Measurements from ENCODE around the gene TMED8.
A peak's percentile ranks its signal among the peaks of the same experiment; 100 is the strongest.

Gene TMED8

GRCh38 chr14:77369285-77369684 is 7.6 kb downstream of the TMED8 start:
- DNase-seq = peak in 2 of 3 donors; percentile 11
- H3K9me3 ChIP-seq (ENCODE audit: control insufficient read depth, low read length) = no peaks in the 10 kb centered on the region
- H3K27ac ChIP-seq (ENCODE audit: insufficient read depth, low read length, poor library complexity, severe bottlenecking) = no peak overlapping the region
- no peaks in the 10 kb centered on the region for H3K4me1 ChIP-seq (ENCODE audit: control insufficient read depth, insufficient read depth, low read length, poor library complexity, severe bottlenecking)
- no peaks in the 10 kb centered on the region for H3K36me3 ChIP-seq (ENCODE audit: control insufficient read depth, insufficient read depth, low read length)
- H3K4me3 ChIP-seq (ENCODE audit: insufficient read depth, low read depth, low read length, poor library complexity, severe bottlenecking) = no peak overlapping the region
- no peaks in the 10 kb centered on the region for H3K27me3 ChIP-seq (replicated peaks; ENCODE audit: control insufficient read depth, insufficient read depth, low read length, poor library complexity, severe bottlenecking)

- Histone ChIP-seq H3K36me3 (ENCODE audit: control insufficient read depth, insufficient read depth, low read length) (no peaks in the 10 kb centered on the region), H3K4me3 (ENCODE audit: insufficient read depth, low read depth, low read length, poor library complexity, severe bottlenecking) (no peak overlapping the region), H3K4me1 (ENCODE audit: control insufficient read depth, insufficient read depth, low read length, poor library complexity, severe bottlenecking) (no peaks in the 10 kb centered on the region), H3K27me3 (replicated peaks; ENCODE audit: control insufficient read depth, insufficient read depth, low read length, poor library complexity, severe bottlenecking) (no peaks in the 10 kb centered on the region), H3K9me3 (ENCODE audit: control insufficient read depth, low read length) (no peaks in the 10 kb centered on the region), H3K27ac (ENCODE audit: insufficient read depth, low read length, poor library complexity, severe bottlenecking) (no peak overlapping the region)
- DNase-seq = no peak
These were observed 12.7 kb downstream of the TMED8 start for GRCh38 chr14:77364146-77364545.

DNA sequence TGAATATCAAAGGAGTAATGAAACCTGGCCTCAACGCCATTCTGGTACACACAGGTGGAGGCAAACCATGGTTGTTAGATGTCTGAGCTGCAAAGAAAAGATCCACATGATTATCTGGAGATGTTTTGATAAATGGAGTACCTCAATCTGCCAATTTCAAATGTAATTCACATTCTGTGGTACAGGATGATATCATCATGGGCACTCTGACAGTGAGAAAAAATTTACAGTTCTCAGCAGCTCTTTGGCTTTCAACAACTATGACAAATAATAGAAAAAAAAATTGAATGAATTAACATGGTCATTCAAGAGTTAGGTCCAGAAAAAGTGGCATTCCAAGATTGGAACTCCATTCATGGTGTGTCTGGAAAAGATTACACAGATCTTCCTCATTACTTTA is 17.3 kb downstream of the TMED8 start:
- Histone ChIP-seq H3K4me1 (ENCODE audit: control insufficient read depth, insufficient read depth, low read length, poor library complexity, severe bottlenecking) (no peaks in the 10 kb centered on the region), H3K4me3 (ENCODE audit: insufficient read depth, low read depth, low read length, poor library complexity, severe bottlenecking) (no peak overlapping the region), H3K9me3 (ENCODE audit: control insufficient read depth, low read length) (no peaks in the 10 kb centered on the region), H3K27me3 (replicated peaks; ENCODE audit: control insufficient read depth, insufficient read depth, low read length, poor library complexity, severe bottlenecking) (no peaks in the 10 kb centered on the region), H3K27ac (ENCODE audit: insufficient read depth, low read length, poor library complexity, severe bottlenecking) (no peak overlapping the region), H3K36me3 (ENCODE audit: control insufficient read depth, insufficient read depth, low read length) (no peaks in the 10 kb centered on the region)
- DNase-seq = no peak

GRCh38 chr14:77356899-77357298 is 20.0 kb downstream of the TMED8 start:
- no peaks in the 10 kb centered on the region for H3K4me1 ChIP-seq (ENCODE audit: control insufficient read depth, insufficient read depth, low read length, poor library complexity, severe bottlenecking)
- no peak overlapping the region for H3K27ac ChIP-seq (ENCODE audit: insufficient read depth, low read length, poor library complexity, severe bottlenecking)
- no peak for DNase-seq
- H3K36me3 ChIP-seq (ENCODE audit: control insufficient read depth, insufficient read depth, low read length) = no peaks in the 10 kb centered on the region
- no peaks in the 10 kb centered on the region for H3K27me3 ChIP-seq (replicated peaks; ENCODE audit: control insufficient read depth, insufficient read depth, low read length, poor library complexity, severe bottlenecking)
- H3K9me3 ChIP-seq (ENCODE audit: control insufficient read depth, low read length) = no peaks in the 10 kb centered on the region
- no peak overlapping the region for H3K4me3 ChIP-seq (ENCODE audit: insufficient read depth, low read depth, low read length, poor library complexity, severe bottlenecking)

DNA sequence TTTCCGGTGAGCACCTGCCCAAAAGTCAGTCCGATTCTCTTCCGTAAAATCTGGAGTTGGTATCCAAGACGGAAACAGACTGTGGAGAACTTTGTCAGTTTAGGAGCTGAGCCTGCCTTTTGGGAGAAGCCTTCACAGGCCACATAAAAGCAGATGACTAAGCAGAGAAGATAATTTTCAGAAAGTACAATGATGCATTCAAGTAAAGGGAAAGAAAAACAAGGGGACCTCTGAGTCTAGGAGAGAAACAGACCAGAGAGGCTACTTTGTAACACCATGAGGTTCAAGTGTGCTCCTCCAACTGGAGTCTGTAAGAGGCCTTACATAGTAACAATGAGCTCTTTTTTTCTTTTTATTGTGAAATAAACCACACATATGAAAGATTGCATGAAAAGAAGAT is 21.1 kb downstream of the TMED8 start:
- Histone ChIP-seq H3K4me1 (ENCODE audit: control insufficient read depth, insufficient read depth, low read length, poor library complexity, severe bottlenecking) (no peaks in the 10 kb centered on the region), H3K36me3 (ENCODE audit: control insufficient read depth, insufficient read depth, low read length) (no peaks in the 10 kb centered on the region), H3K4me3 (ENCODE audit: insufficient read depth, low read depth, low read length, poor library complexity, severe bottlenecking) (no peak overlapping the region), H3K27me3 (replicated peaks; ENCODE audit: control insufficient read depth, insufficient read depth, low read length, poor library complexity, severe bottlenecking) (no peaks in the 10 kb centered on the region), H3K27ac (ENCODE audit: insufficient read depth, low read length, poor library complexity, severe bottlenecking) (no peak overlapping the region), H3K9me3 (ENCODE audit: control insufficient read depth, low read length) (no peaks in the 10 kb centered on the region)
- no peak for DNase-seq

DNA sequence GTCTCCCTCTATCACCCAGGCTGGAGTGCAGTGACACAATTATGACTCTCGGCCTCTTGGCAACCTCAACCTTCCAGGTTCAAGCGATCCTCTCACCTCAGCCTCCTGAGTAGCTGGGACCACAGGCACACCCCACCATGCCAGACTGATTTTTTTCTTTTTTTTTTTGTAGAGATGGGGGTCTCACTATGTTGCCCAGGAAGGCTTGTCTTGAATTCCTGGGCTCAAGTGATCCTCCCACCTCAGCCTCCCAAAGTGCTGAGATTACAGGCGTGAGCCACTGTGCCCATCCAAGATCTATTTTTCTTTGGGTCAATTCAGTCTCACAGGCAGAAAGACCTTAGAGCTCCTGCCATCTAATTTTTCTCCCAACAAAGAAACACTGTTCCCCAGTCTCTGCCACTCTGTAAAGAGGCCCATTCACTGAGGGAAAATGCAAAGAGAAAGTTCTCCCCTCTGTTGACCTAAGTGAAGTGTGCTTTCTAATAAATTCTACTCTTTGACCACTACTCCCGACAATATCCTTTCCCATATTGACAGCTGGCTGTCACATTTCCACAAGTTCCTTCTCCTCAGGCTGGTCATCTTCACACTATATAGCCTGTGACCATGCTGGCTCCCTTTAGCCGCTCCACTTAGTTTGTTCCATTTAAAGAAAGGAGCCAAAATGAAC is 23.3 kb downstream of the TMED8 start:
- no peaks in the 10 kb centered on the region for H3K9me3 ChIP-seq (ENCODE audit: control insufficient read depth, low read length)
- H3K4me3 ChIP-seq (ENCODE audit: insufficient read depth, low read depth, low read length, poor library complexity, severe bottlenecking) = no peak overlapping the region
- no peak for DNase-seq
- H3K4me1 ChIP-seq (ENCODE audit: control insufficient read depth, insufficient read depth, low read length, poor library complexity, severe bottlenecking) = no peaks in the 10 kb centered on the region
- H3K36me3 ChIP-seq (ENCODE audit: control insufficient read depth, insufficient read depth, low read length) = peaks cover 6% of the 10 kb centered on the region
- H3K27me3 ChIP-seq (replicated peaks; ENCODE audit: control insufficient read depth, insufficient read depth, low read length, poor library complexity, severe bottlenecking) = no peaks in the 10 kb centered on the region
- no peak overlapping the region for H3K27ac ChIP-seq (ENCODE audit: insufficient read depth, low read length, poor library complexity, severe bottlenecking)

DNA sequence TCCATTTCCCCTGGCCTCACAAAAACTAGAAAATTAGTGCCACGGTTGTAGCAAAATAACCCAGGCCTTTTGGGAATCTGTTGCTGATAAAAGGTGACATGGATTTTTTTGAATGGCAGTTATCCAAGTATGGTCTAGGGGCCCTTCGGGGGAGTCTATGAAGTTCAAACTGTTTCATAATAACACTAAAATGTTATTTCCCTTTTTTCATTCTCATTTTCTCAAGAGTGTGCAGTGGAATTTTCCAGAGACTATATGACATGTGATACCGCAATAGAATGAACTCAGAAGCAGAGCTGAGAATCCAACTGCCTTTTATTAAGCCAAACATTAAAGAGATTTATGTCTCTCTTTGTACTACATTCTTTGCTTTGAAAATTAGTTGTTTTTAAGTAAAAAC is 29.1 kb downstream of the TMED8 start:
- no peaks in the 10 kb centered on the region for H3K4me1 ChIP-seq (ENCODE audit: control insufficient read depth, insufficient read depth, low read length, poor library complexity, severe bottlenecking)
- peaks cover 12% of the 10 kb centered on the region for H3K36me3 ChIP-seq (ENCODE audit: control insufficient read depth, insufficient read depth, low read length)
- no peak for DNase-seq
- no peak overlapping the region for H3K27ac ChIP-seq (ENCODE audit: insufficient read depth, low read length, poor library complexity, severe bottlenecking)
- H3K27me3 ChIP-seq (replicated peaks; ENCODE audit: control insufficient read depth, insufficient read depth, low read length, poor library complexity, severe bottlenecking) = no peaks in the 10 kb centered on the region
- no peaks in the 10 kb centered on the region for H3K9me3 ChIP-seq (ENCODE audit: control insufficient read depth, low read length)
- H3K4me3 ChIP-seq (ENCODE audit: insufficient read depth, low read depth, low read length, poor library complexity, severe bottlenecking) = no peak overlapping the region

DNA sequence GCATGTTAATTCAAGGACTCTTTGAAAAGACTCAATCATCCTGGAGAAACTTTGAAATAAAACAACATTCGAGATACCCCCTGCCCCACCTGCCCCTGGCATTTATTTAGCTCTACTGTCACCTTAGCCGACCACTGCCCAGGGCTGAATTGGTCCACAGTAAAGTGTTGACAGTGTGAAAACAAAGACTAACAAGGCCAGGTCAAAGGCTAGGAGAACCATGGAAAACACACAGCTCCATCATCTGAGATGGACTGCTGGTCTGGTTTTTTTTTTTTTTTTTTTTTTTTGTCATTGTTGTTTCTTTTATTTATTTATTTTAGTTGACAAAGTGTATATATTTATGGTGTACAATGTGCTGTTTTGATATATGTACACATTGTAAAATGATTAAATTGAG is 30.4 kb downstream of the TMED8 start:
- H3K27ac ChIP-seq (ENCODE audit: insufficient read depth, low read length, poor library complexity, severe bottlenecking) = no peak overlapping the region
- no peak for DNase-seq
- H3K9me3 ChIP-seq (ENCODE audit: control insufficient read depth, low read length) = no peaks in the 10 kb centered on the region
- H3K4me3 ChIP-seq (ENCODE audit: insufficient read depth, low read depth, low read length, poor library complexity, severe bottlenecking) = no peak overlapping the region
- H3K27me3 ChIP-seq (replicated peaks; ENCODE audit: control insufficient read depth, insufficient read depth, low read length, poor library complexity, severe bottlenecking) = no peaks in the 10 kb centered on the region
- H3K4me1 ChIP-seq (ENCODE audit: control insufficient read depth, insufficient read depth, low read length, poor library complexity, severe bottlenecking) = no peaks in the 10 kb centered on the region
- H3K36me3 ChIP-seq (ENCODE audit: control insufficient read depth, insufficient read depth, low read length) = peaks cover 20% of the 10 kb centered on the region

- Histone ChIP-seq H3K4me3 (ENCODE audit: insufficient read depth, low read depth, low read length, poor library complexity, severe bottlenecking) (no peak overlapping the region), H3K9me3 (ENCODE audit: control insufficient read depth, low read length) (no peaks in the 10 kb centered on the region), H3K27ac (ENCODE audit: insufficient read depth, low read length, poor library complexity, severe bottlenecking) (no peak overlapping the region), H3K36me3 (ENCODE audit: control insufficient read depth, insufficient read depth, low read length) (peaks cover 20% of the 10 kb centered on the region), H3K27me3 (replicated peaks; ENCODE audit: control insufficient read depth, insufficient read depth, low read length, poor library complexity, severe bottlenecking) (no peaks in the 10 kb centered on the region), H3K4me1 (ENCODE audit: control insufficient read depth, insufficient read depth, low read length, poor library complexity, severe bottlenecking) (no peaks in the 10 kb centered on the region)
- no peak for DNase-seq
These were observed 32.4 kb downstream of the TMED8 start for GRCh38 chr14:77344377-77344996.

DNA sequence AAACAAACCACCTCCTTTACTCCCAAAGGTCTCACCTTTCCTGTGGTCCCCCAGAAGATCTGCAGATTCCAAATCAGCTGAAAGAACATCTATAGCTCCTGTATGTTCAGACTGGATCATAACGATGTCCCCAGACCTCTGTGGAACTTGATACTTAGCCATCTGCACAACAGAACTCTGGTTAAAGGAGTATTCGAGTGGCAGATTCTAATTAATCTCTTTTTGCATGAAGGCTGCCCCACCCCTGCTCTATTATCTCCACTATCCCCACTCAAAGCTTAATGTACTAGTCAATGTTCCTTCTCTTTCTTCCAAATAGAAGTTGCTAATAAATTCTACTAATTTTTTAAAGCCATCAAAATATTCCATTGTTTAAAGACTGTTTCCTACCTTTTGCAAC is 33.2 kb downstream of the TMED8 start:
- H3K4me1 ChIP-seq (ENCODE audit: control insufficient read depth, insufficient read depth, low read length, poor library complexity, severe bottlenecking) = no peaks in the 10 kb centered on the region
- no peak overlapping the region for H3K27ac ChIP-seq (ENCODE audit: insufficient read depth, low read length, poor library complexity, severe bottlenecking)
- H3K4me3 ChIP-seq (ENCODE audit: insufficient read depth, low read depth, low read length, poor library complexity, severe bottlenecking) = no peak overlapping the region
- DNase-seq = no peak
- H3K36me3 ChIP-seq (ENCODE audit: control insufficient read depth, insufficient read depth, low read length) = peaks cover 20% of the 10 kb centered on the region
- H3K9me3 ChIP-seq (ENCODE audit: control insufficient read depth, low read length) = no peaks in the 10 kb centered on the region
- H3K27me3 ChIP-seq (replicated peaks; ENCODE audit: control insufficient read depth, insufficient read depth, low read length, poor library complexity, severe bottlenecking) = no peaks in the 10 kb centered on the region

All from effector memory CD4-positive, alpha-beta T cell (primary cell).